Subcutaneous adipose tissue (tissue), 4 donors: Measurements from ENCODE around the gene C2CD3. TPM values are rescaled to one million over a fixed set of nuclear protein-coding genes. Genes with fewer than 3 reads are reported as not detected.

Experiments
- total RNA-seq, 4 donors: library from RNA; depleted of rRNA; stranded (reverse); fragments of >200 nt; gene quantifications; one replicate each; pipeline ENCODE4 v1.1.0, GENCODE V29; 2016
- TF ChIP-seq, protein P1 (sequence below): fragments of 450-650 bp; IDR thresholded peaks from one replicate; pipeline ENCODE4 v1.5.1; 2016; ENCODE audit warnings: low read depth, mild to moderate bottlenecking, control low read depth, antibody characterized with exemption, moderate library complexity

The C2CD3 gene
- total RNA-seq, 4 donors from 2014 or later = 15.6 to 33.8 (median 17.5) TPM

DNA sequence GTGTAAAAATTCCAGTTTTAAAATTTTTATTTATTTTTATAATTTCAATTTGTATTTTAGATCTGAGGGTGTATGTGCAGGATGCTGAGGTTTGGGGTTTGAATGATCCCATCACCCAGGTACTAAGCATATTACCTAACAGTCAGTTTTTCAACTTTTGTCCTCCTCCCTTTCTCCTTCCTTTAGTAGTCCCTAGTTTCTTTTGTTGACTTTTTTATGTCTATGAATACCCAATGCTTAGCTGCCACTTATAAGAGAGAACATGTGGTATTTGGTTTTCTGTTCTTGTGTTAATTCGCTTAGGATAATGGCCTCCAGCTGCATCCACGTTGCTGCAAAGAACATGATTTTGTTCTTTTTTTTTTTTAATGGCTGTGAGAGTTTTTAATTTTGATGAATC lies 126.3 kb downstream of the C2CD3 start:
- TF ChIP-seq, protein P1, sequence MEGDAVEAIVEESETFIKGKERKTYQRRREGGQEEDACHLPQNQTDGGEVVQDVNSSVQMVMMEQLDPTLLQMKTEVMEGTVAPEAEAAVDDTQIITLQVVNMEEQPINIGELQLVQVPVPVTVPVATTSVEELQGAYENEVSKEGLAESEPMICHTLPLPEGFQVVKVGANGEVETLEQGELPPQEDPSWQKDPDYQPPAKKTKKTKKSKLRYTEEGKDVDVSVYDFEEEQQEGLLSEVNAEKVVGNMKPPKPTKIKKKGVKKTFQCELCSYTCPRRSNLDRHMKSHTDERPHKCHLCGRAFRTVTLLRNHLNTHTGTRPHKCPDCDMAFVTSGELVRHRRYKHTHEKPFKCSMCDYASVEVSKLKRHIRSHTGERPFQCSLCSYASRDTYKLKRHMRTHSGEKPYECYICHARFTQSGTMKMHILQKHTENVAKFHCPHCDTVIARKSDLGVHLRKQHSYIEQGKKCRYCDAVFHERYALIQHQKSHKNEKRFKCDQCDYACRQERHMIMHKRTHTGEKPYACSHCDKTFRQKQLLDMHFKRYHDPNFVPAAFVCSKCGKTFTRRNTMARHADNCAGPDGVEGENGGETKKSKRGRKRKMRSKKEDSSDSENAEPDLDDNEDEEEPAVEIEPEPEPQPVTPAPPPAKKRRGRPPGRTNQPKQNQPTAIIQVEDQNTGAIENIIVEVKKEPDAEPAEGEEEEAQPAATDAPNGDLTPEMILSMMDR = no peak

DNA sequence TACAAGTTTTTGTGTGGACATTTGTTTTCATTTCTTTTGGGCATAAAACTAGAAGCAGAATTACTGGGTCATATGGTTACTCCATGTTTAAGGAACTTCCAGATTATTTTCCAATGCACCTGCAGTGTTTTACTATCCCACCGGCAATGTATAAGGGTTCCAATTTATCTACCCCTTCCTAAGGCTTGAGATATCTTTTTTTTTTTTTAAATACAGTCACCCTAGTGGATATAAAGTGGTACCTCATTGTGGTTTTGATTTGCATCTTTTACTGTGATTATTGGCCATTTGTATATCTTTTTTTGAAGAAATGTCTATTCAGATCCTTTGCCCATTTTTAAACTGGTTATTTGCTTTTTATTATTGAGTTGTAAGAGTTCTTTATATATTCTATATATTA lies 127.4 kb downstream of the C2CD3 start:
- TF ChIP-seq, protein P1 = no peak

DNA sequence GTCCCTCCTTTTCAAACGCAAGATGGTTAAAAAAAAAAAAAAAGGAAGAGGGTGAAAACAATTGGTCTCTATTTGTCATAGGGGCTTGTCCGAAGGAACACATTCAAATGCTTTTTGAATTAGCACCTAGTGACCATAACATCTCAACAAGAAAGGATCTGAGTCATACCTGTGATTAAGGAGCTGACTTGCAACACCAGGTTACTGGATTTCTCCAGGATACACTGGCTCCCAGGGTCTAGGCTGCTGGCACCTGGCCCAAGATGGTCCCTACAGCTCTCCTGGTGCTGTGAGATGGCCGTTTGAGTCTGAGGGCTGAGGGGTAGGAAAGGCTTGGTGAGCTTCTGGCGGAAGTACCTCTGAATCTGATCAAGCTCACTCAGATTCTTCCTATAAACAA lies 133.5 kb downstream of the C2CD3 start:
- TF ChIP-seq, protein P1 = no peak

DNA sequence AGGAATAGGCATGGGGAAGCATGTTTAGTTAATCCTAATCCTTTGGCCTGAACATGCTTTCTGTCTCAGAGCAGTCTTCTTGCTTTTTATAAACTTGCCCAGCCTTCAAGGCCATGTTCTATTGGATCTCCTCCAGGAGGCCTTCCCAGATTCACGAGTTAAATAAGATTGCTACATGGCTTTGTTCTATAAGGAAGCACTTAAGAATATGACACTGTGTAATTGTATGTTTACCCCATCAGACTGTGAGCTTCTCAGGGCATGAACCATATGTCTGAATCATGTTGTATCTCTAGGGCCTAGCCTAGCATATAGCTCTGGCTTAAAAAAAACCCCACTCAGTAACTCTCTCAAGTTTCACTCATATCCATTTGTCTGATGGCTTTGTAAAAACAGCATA lies 135.5 kb downstream of the C2CD3 start:
- TF ChIP-seq, protein P1 = no peak

DNA sequence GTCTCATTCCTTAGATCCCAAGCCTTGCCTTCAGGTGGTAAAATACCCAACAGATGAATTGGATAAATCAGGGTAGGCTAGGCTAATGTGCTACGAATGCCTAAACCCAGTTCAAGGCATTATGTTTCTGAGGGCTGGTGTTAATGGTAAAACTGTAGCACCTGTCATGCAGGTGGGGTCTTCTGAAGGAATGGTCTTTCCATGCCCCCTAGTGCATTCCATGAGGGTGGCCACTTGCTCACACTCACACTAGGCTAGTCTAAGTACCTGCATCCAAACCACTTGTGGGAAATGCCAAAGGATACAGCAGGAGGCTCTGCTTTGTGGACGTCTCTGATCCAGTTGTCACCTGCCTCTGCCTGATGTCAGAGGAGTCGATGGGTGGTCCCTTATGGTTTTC lies 137.8 kb downstream of the C2CD3 start:
- TF ChIP-seq, protein P1 = no peak

DNA sequence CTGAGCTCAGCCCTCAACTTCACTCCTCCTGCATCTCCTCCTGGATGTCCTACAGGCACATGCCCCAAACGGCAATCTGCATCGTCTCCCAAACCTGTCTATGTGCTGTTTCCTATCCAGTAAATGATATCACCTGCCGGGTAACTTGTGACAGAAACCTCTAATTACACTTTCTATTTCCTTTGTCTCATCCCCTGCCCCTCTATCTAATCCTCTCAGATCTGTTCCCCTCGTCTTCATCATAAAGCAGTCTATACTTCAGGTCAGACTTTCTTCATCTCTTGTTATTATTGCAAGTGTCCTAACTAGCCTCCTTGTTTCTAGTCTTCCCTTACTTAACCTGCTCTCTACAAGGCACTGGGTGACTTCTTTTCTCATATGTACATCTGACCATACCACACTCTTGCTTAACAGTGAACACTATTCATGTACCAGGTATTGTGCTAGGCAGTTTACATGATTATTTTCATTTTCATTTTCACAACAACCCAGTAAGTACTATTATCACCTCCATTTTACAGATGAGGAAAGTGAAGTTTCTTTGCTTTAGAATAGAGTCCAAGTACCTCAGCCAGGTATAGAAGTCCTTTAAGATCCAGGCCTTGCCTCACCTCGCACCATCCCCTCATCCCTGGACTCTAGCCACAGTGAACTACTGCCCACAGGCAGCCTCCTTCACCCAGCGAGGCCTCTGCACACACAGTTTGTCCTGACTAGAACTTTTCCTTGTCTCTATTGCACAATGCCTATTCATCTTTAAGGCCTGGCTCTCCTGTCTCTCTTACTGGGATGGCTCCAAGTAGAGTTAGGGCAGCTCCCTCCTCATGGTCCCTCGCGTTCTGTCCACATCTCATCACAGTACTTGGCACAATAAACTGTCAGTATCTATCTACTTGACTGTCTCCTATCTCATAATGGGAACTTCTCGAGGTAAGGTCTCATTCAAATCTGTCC lies 139.8 kb downstream of the C2CD3 start:
- TF ChIP-seq, protein P1 = no peak

DNA sequence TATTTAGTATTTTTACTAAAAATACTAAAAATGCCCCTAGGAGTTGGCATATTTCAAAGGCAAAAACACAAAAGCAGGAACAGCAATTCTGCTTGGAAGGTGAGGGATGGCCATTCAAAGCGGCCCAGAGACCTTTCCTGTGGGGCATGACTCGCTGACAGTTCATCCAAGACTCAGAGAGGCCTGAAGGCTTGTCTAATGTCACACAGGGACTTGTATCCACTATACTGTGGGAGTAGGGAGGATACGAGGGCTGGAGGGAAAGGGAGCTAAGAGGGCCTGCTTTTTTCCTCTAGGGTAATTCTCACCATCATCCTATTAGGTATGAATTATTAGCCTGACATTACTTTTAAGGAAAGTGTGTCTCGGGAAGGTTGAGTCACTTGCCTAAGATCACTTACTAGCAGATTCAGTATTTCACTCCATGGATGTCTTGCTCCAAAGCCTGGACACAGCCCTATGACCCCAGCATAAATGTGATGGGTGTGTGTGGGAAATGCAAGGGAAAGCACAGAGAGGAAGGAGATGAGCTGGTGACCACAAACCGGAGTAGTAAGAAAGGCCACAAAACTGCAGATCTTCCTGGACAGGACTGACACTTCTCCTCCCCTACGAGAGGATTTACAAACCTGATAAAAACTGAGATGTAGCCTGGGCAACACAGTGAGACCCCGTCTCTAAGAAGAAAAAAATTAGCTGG lies 145.2 kb downstream of the C2CD3 start:
- TF ChIP-seq, protein P1 = no peak
